Mammary epithelial cell (primary cell): Measurements from ENCODE around the gene SWT1.

Experiments
- EZH2 ChIP-seq: IDR thresholded peaks from 2 replicates; pipeline ENCODE4 v1.6.1; 2012; ENCODE audit warnings: low read length, inconsistent platforms, borderline replicate concordance
- TF ChIP-seq, protein P1 (sequence below), 2 donors: IDR thresholded peaks in 1 of 2; conservative IDR thresholded peaks in 1 of 2; 2 replicates each; pipeline ENCODE4 v1.5.1; 2011 to 2012; ENCODE audit warnings: inconsistent platforms in 2 of 2, low read length in 2 of 2, mild to moderate bottlenecking in 2 of 2, control low read depth in 1 of 2, low read depth in 1 of 2; ENCODE audit not compliant: insufficient read depth in 1 of 2; ENCODE audit errors: extremely low read depth in 1 of 2

DNA sequence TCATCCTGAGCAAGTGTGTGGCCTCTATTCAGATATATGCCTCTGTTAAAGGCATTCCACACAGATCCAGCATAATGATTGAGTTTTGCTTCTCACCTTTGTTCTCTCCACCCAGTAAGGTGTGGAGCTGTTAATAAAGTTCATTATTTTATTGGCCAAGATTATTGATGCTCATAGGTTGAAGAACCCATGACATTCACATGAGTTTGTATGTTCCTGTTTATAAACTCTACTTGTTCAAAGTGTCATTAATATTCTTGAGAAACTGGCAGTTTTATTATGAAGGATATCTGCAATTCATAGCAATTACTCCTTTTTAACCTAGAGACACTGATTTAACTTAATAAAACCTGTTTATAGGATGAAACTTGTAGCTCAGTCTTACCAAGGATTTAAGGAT, 138.1 kb downstream of the SWT1 start:
- TF ChIP-seq, protein P1, sequence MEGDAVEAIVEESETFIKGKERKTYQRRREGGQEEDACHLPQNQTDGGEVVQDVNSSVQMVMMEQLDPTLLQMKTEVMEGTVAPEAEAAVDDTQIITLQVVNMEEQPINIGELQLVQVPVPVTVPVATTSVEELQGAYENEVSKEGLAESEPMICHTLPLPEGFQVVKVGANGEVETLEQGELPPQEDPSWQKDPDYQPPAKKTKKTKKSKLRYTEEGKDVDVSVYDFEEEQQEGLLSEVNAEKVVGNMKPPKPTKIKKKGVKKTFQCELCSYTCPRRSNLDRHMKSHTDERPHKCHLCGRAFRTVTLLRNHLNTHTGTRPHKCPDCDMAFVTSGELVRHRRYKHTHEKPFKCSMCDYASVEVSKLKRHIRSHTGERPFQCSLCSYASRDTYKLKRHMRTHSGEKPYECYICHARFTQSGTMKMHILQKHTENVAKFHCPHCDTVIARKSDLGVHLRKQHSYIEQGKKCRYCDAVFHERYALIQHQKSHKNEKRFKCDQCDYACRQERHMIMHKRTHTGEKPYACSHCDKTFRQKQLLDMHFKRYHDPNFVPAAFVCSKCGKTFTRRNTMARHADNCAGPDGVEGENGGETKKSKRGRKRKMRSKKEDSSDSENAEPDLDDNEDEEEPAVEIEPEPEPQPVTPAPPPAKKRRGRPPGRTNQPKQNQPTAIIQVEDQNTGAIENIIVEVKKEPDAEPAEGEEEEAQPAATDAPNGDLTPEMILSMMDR (conservative IDR thresholded peaks at IDR 0.05 in 1 of 2, IDR thresholded peaks at IDR 0.05 in 1 of 2; ENCODE audit: extremely low read depth in 1 of 2, insufficient read depth in 1 of 2, low read depth in 1 of 2, low read length in 2 of 2): no peak
- TF ChIP-seq EZH2: no peak
